ENCODE measurements around the gene AGTR2. TPM values are rescaled to one million over a fixed set of nuclear protein-coding genes. Genes with fewer than 3 reads are reported as not detected.
"Not testable (repeated sequence)": the region's sequence is repeated elsewhere in the genome, so short reads cannot be mapped to it uniquely, and the experiment has no call there.

Gene AGTR2, protein sequence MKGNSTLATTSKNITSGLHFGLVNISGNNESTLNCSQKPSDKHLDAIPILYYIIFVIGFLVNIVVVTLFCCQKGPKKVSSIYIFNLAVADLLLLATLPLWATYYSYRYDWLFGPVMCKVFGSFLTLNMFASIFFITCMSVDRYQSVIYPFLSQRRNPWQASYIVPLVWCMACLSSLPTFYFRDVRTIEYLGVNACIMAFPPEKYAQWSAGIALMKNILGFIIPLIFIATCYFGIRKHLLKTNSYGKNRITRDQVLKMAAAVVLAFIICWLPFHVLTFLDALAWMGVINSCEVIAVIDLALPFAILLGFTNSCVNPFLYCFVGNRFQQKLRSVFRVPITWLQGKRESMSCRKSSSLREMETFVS
- 0.07 and 0.33 TPM in 2 replicates for total RNA-seq

DNA sequence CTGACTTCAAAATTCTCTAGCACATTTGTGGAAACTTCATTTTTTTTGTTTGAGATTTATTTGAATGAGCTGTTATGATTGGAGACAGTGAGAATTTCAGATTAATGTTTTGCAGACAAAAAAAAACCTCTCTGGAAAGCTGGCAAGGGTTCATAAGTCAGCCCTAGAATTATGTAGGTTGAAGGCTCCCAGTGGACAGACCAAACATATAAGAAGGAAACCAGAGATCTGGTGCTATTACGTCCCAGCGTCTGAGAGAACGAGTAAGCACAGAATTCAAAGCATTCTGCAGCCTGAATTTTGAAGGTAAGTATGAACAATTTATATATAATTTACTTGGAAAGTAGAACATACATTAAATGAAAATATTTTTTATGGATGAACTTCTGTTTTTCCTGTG is at the start of gene AGTR2:
Gene AGTR2, plus strand, starts transcription at position 234 of the 400 bp plus-strand sequence. CDS start 1,537 bp downstream, outside the sequence.
- H3K27me3 ChIP-seq (ENCODE audit: control insufficient read depth, insufficient read depth, low read length): no peaks in the 10 kb centered on the region
- no peak within 1 kb of the TSS for H3K4me3 ChIP-seq (ENCODE audit: low read depth, low read length)
- DNase-seq (ENCODE audit: low read depth): no peak
- TF ChIP-seq, protein P1, sequence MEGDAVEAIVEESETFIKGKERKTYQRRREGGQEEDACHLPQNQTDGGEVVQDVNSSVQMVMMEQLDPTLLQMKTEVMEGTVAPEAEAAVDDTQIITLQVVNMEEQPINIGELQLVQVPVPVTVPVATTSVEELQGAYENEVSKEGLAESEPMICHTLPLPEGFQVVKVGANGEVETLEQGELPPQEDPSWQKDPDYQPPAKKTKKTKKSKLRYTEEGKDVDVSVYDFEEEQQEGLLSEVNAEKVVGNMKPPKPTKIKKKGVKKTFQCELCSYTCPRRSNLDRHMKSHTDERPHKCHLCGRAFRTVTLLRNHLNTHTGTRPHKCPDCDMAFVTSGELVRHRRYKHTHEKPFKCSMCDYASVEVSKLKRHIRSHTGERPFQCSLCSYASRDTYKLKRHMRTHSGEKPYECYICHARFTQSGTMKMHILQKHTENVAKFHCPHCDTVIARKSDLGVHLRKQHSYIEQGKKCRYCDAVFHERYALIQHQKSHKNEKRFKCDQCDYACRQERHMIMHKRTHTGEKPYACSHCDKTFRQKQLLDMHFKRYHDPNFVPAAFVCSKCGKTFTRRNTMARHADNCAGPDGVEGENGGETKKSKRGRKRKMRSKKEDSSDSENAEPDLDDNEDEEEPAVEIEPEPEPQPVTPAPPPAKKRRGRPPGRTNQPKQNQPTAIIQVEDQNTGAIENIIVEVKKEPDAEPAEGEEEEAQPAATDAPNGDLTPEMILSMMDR (IDR thresholded peaks at IDR 0.05; ENCODE audit: insufficient read depth, low read length, poor library complexity, severe bottlenecking): no peak
- H3K36me3 ChIP-seq (ENCODE audit: control insufficient read depth, insufficient read depth, low read length): no peaks in the 10 kb centered on the region

DNA sequence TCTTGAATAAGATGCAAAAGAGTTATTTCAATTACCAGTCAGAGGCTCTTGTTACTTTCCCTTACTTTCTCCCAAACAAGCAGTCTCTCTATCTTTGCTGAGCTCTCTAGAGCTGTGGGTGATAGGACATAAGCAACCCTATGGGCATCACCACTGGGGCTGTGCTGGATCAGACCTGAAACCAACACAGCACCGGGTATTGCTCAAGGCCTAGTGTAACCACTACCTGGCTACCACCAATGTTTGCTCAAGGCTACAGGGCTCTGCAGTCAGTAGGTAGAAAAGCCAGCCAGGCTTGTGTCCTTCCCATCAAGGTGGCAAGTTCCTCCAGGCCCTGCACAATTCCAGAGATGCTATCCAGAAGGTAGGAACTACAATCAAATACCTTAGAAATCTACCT is 35.3 kb upstream of the AGTR2 start:
- TF ChIP-seq, protein P1 (IDR thresholded peaks at IDR 0.05; ENCODE audit: insufficient read depth, low read length, poor library complexity, severe bottlenecking): no peak
- no peak for DNase-seq (ENCODE audit: low read depth)
- H3K27me3 ChIP-seq (ENCODE audit: control insufficient read depth, insufficient read depth, low read length): peaks cover 2% of the 10 kb centered on the region
- no peaks in the 10 kb centered on the region for H3K36me3 ChIP-seq (ENCODE audit: control insufficient read depth, insufficient read depth, low read length)
- no peak overlapping the region for H3K4me3 ChIP-seq (ENCODE audit: low read depth, low read length)

DNA sequence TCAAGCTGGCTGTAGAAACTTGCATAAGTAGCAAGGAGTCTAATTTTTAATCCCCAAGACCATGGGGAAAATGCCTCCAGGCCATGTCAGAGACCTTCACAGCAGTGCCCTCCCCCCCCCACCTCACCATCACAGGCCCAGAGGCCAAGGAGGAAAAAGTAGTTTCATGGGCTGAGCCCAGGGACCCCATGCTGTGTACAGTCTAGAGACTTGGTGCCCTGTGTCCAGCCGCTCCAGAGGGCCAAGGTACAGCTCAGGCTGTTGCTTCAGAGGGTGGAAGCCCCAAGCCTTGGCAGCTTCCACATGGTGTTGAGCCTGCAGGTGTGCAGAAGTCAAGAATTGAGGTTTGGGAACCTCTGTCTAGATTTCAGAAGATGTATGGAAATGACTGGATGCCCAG is 29.3 kb upstream of the AGTR2 start:
- not testable (repeated sequence) for H3K36me3 ChIP-seq (ENCODE audit: control insufficient read depth, insufficient read depth, low read length); DNase-seq (ENCODE audit: low read depth); H3K4me3 ChIP-seq (ENCODE audit: low read depth, low read length); H3K27me3 ChIP-seq (ENCODE audit: control insufficient read depth, insufficient read depth, low read length)

DNA sequence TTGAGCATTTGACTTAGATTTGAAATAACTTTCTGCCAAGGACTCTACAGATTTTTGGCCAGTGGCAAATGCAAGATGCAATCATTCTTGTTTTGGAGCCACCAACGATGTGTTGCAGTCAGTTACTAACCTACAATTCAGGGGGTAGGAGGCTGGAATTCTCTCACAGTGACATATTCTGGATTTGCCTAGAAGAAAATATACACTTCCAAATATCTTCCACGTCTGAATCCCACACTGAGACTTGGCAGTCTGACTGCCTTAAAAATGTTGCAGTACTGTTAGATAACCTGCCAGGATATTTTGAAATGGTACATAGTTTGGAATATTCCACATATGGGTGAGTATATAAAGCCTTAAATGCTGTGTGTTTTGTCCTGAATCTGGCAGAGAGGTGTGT is 27.6 kb upstream of the AGTR2 start:
- Histone ChIP-seq H3K27me3 (ENCODE audit: control insufficient read depth, insufficient read depth, low read length) (no peaks in the 10 kb centered on the region), H3K4me3 (ENCODE audit: low read depth, low read length) (no peak overlapping the region), H3K36me3 (ENCODE audit: control insufficient read depth, insufficient read depth, low read length) (no peaks in the 10 kb centered on the region)
- TF ChIP-seq, protein P1 (IDR thresholded peaks at IDR 0.05; ENCODE audit: insufficient read depth, low read length, poor library complexity, severe bottlenecking): no peak
- DNase-seq (ENCODE audit: low read depth): no peak

DNA sequence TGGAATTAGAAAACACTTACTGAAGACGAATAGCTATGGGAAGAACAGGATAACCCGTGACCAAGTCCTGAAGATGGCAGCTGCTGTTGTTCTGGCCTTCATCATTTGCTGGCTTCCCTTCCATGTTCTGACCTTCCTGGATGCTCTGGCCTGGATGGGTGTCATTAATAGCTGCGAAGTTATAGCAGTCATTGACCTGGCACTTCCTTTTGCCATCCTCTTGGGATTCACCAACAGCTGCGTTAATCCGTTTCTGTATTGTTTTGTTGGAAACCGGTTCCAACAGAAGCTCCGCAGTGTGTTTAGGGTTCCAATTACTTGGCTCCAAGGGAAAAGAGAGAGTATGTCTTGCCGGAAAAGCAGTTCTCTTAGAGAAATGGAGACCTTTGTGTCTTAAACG is 2.4 kb downstream of the AGTR2 start:
- no peak for DNase-seq (ENCODE audit: low read depth)
- no peaks in the 10 kb centered on the region for H3K27me3 ChIP-seq (ENCODE audit: control insufficient read depth, insufficient read depth, low read length)
- no peak overlapping the region for H3K4me3 ChIP-seq (ENCODE audit: low read depth, low read length)
- H3K36me3 ChIP-seq (ENCODE audit: control insufficient read depth, insufficient read depth, low read length): no peaks in the 10 kb centered on the region
- TF ChIP-seq, protein P1 (IDR thresholded peaks at IDR 0.05; ENCODE audit: insufficient read depth, low read length, poor library complexity, severe bottlenecking): no peak

DNA sequence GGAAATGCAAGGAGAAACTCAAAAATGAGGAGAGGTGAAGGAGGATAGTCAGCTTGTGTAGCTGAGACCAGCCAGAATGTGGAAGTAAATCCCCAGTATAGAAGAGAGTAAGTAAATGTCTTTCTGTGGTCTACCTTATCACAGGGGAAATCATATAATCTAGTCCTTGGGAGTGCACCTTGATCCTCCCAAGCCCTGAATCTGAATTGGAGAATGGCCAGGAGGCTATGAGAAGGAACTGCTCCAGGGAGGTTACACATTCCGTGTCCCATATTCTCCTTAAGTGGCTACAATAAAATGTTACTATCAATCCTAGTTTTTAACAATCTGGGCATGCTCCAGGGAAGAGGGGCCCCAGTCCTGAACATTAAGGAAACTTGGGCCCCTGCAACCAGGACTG is 10.8 kb downstream of the AGTR2 start:
- TF ChIP-seq, protein P1 (IDR thresholded peaks at IDR 0.05; ENCODE audit: insufficient read depth, low read length, poor library complexity, severe bottlenecking): no peak
- no peaks in the 10 kb centered on the region for H3K27me3 ChIP-seq (ENCODE audit: control insufficient read depth, insufficient read depth, low read length)
- H3K4me3 ChIP-seq (ENCODE audit: low read depth, low read length): no peak overlapping the region
- H3K36me3 ChIP-seq (ENCODE audit: control insufficient read depth, insufficient read depth, low read length): no peaks in the 10 kb centered on the region
- DNase-seq (ENCODE audit: low read depth): no peak
